Kidney capillary endothelial cell (primary cell): ENCODE results near the gene ZNF839.

Experiments
- DNase-seq: peaks from one replicate; pipeline ENCODE4 v3.0.0-alpha.2; 2018; ENCODE audit warnings: low spot score

Gene ZNF839

DNA sequence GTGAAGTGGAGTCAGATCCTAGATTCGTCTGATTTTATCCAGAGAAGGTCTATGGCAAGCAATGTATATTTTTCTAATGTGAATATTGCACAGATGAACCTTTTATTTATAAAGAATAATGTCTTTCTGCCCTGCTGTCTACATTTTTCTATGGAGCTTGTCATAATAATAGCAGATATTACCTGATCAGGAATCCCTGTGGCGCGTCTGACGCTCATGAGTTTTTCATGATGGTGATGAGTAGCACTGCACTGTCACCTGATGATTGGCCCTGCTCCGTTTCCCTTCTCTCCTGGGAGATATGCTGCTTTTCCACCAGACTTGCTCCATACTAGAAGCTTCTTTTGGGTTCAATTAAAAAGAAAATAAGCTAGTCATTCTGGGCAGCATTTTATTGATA is 22.7 kb downstream of the ZNF839 start:
- DNase-seq: no peak

DNA sequence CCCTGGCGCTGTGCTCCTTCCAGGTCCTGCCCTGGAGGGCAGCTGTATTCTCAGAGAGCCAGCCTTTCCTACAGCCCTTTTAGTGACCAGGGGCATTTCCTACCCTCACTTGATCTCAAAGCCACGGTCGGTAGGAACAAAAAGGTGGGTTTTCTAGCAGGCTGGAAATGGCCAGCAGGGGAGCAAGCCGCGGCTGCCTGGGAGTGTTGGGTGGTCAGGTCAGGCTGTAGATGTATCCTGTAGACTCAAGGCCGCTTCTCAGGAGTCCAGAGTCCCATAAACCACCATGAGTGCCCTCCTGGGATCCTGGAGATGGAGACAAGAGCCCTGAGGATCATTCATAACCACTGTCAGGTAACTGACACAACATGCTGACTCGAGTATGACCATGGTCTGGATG is 24.5 kb downstream of the ZNF839 start:
- no peak for DNase-seq

DNA sequence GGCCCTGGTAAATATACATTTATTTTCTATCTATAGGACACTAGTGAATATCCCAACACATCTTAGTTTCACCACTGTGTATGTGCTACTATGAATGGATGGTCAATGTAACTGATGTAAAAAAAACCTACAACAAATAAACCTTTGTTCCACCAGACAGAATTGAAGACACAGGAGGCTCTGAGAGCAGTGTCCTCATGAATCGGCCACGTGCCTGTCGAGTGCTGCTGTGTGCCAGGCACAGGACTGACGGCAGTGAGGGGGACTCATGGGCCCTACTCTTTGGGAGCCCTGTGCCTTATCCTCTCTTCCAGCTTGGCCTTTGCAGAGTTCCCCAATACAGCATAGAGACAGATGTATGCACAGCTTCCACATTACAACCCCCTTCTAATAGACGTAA is 24.9 kb downstream of the ZNF839 start:
- no peak for DNase-seq

DNA sequence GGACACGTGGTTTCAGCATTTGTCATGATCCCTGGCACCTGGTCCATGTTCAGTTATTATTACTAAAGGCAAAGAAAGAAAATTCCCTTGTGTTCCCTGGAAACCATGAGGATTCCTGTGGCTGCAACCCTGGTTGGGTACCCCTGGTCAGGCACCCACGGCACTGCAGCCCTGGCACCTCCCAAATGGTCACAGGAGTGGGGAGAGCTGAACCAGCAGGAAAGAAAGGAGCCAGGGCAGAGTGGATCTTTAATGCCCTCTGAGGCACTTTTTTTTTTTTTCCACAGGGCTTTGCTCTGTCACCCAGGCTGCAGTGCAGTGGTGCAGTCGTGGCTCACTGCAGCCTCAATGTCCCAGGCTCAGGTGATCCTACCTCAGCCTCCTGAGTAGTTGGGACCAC is 25.7 kb downstream of the ZNF839 start:
- no peak for DNase-seq

DNA sequence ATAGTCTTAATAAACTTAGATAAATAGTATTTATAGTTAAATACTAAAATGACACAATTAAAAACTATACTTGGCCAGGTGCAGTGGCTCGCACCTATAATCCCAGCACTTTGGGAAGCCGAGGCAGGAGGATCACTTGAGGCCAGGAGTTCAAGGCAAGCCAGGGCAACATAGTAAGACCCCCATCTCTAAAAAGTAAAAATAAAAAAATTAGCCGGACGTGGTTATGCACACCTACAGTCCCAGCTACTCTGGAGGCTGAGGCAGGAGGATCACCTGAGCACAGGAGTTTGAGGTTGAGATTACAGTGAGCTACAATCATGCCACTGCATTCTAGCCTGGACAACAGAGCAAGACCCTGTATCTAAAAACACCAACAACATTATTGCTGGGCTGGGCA is 27.1 kb downstream of the ZNF839 start:
- DNase-seq: no peak

DNA sequence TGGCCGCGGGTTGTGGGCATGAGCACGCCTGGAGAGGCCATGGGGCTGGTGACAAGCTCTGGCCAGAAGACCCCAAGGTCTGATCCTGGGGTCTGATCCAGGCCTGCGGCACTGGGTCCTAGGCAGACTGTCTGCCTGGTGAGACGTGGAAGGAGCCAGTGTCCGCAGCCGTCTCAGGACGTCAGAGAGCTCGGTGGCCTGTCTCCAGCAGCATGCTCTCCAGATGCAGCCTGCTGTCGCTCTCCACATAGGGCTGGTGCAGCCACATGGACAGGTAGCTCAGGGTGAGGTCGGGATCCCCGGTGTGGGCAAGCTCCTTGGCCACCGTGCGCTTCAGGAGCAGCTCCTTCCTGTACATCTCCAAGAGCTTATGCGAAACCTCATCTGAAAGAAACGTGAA is 28.8 kb downstream of the ZNF839 start:
- DNase-seq: no peak

DNA sequence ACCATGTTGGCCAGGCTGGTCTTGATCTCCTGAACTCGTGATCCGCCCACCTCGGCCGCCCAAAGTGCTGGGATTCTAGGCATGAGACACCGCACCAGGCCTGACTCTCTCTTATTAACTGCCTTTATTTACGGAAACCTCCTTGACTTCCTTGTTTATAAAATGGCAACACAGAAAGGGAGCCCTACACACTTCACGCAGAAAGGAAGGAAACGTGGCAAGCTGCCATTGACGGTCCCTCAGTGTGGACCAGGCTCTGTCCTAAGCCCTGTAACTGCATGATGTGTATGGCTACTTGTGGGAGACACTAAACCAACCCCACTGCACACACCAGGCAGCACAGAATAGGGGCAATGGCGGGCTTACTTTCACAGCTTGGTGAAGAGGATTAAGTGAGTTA is 31.5 kb downstream of the ZNF839 start:
- DNase-seq: peak; percentile 3

DNA sequence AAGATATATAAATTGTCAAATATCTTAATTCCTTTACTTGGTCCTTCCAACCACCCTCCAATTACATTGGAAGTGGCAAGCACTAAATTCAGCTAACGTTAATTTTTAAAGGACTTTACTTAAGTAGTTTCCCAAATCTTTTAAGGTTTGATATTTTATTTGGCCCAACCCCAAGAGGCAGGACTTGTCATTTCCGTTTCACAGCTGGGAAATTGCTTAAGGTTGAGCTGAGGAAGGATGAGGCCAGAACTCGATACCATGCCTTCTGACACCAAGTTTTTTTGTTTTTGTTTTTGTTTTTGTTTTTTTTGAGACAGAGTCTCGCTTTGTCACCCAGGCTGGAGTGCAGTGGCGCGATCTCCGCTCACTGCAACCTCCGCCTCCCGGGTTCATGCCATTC is 32.0 kb downstream of the ZNF839 start:
- DNase-seq: peak; percentile 30

DNA sequence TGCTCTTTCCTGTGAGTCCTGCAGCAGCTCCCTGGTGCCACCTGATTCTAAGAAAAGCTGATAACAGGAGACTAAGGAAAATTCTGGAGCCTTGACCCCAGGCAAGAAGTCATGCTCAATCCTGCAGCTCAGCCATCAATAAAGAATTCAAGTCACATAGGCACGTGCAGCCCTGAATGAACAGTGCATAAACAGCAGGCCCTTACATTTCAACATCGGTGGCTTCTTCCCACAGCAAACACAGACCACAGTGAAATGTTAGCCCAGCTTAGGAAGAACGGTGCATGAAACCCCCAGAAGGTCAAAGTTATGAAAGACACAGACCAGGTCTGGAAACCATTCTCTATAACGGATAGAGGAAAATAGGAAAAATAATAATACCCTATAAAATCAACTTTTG is 32.7 kb downstream of the ZNF839 start:
- no peak for DNase-seq

DNA sequence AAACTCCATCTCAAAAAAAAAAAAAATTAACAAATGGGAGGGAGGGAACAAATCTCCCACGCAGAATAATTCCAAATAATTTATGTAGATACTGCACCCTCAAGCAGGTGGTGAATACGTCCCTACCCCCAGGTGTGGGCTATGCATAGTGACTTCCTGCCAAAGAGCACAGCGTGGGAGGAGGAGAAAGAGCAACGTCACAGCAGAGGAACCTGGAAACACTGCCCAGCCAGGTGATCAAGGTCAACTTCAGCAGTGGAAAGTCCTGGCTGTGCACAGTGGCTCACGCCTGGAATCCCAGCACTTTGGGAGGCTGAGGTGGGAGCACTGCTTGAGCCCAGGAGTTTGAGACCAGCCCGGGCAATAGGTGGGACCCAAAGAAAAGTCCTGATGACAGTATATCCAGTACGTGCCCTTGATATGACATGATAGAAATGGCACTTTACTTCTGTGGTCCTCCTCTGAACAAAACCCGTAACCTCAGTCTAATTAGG is 33.6 kb downstream of the ZNF839 start:
- DNase-seq: no peak

DNA sequence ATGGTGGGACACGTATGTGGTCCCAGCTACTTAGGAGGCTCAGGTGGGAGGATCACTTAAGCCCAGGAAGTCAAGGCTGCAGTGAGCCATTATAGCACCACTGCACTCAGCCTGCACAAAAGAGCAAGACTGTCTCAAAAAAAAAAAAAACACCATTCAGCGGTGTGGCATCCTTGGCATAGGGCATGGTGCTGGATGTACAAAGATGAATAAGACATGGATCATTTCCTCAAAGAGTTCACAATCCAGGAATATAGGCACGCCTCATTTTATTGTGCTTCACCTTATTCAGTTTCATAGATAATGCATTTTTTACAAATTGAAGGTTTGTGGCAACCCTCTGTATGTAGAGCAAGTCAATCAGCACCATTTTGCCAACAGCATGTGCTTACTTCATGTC is 36.7 kb downstream of the ZNF839 start:
- DNase-seq: no peak

DNA sequence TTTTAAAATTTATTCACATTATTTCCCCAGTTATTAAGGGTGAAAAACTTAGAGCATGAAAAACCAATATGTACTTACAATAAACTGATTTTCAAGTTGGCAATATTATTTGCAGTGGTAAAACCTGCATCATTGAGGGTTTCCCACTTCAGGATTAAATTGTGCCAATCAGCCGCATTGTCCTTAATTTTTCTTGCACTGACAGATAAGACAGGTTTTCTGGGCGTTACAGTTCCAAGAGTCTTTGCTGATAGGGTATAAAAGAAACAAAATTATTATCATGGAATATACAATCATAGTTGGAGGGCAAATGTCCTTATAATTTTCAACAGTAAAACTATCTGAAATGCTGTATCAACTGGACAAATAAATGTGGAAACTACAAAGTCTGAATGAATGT is 39.8 kb downstream of the ZNF839 start:
- DNase-seq: no peak

DNA sequence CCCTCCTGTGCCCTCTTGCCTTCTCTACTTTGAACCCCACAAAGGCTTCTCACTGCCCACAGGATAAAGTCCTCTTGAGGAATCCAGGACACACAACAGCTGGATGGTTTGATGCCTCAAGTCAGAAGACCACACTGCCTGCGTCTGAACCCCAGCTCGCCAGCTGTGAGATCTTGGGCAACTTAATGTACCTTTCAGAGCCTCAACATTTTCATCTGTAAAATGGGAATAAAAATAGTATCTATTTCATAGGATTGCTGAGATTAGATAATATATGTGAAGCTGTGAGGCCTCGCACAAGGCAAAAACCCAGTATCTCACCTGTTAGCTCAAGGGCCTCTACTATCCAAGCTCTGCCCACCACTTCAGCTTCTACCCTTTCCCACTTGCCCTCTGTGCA is 40.8 kb downstream of the ZNF839 start:
- DNase-seq: no peak

DNA sequence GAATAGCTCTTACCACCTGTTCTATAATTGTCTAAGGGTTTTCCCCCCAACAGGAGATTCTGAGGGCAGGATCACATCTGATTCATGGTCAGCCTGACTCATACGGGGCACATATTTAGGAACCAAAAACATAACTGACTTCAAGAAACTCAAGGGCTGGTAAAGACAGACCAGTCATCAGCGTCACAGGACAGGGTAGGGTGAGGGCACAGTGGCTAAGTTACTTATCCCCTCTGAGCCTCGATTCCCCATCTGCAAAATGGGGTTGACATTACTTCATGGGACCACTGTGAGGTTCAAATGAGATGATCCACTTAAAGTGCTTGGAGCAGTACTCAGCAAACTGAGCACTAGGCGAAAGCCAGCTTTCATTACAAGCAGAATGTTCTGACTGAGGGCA is 42.5 kb downstream of the ZNF839 start:
- DNase-seq: no peak

DNA sequence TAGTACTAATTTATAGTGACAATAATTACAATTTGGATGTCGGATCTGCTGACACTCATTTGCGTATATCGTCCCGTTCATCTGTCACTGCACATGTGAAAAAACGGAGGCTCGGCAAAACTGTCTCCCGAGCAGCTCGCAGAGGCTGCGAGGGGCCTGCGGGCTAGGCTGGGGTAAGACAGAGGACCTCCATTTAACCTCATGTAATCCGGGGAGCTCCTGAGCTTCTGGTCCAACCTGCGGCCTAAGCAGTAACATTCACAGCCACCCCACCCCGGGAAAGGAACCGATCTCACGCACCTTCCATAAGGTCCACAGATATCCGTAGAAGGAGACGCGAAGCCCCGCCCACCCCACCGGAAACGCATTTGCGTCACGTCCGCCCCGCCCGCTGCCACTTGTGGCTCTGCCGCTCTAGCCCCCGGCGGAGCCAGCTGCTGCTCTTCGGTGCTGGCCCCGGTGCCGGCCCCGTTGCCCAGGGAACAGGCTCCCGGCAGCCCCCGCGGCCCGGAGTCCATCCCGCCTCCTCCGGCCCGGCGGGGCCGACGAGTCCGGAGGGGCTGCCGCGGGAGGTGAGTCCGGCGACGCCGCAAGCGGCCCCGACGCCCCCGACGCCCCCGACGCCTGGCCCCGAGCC is 43.1 kb downstream of the ZNF839 start, which contains the start of the genes CINP and TECPR2:
Gene CINP, minus strand, starts transcription at position 346 of the 637 bp plus-strand sequence. Its CDS starts 39 bp downstream, at position 307.
Gene TECPR2, plus strand, starts transcription at position 397 of the 637 bp plus-strand sequence. CDS start 13,781 bp downstream, outside the sequence.
- DNase-seq: peak; percentile 91

DNA sequence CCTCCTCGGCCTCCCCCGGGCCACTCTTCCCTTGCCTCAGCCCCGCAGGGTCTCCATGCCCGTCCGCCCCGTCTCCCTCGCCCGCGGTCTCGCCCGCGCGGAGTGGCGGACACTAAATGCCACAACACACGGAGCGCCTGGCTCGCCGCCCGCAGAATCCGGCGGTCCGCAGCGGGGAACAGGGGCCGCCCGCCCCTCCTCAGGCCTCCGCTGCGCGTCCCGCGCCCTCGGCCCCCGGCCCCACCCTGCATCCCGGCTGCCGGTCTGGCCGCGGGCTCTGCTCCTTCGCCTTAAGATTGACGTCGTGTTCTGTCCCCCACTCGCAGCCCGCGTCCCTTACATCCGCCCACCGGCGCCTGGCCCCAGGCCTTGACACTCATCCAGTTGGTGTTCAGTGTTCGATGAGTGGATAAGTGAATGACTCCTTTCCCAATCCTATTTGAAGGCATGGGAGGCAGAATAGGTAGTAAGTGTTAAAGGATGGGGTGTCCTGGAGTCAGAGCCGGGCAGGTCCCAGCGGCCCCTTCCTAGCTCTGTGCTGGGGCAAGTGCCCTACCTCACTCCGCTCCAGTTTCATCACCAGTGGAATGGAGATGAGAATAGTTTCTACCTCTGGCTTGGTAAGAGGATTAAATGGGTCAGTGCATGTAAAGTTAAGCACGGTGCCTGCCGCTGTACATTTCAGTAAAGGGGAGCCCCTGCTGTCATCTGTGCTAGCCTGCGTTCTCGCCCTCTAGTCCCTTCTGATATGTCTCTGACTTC is 43.8 kb downstream of the ZNF839 start:
- DNase-seq: peak; percentile 35

DNA sequence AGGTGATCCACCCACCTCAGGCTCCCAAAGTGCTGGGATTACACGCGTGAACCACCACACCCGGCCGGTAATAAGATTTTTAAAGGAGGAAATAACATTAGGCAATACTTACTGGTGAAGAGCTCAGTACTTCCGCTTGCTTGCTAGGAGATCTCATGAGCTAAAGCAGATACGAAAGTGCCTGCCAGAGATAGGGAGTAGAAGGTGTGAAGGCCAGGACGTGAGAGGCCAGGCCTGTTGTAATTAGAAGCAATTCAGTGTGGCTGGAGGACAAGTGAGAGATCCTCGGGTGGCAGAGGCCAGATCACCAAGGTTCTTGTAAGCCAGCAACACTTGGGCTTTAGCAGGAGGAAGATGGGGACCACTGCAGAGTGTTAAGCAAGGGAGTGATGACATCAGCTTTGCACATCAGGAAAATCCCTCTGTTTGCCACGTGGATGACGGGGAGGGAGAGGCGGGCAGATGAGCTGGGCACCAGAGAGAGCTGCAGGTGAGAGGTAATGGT is 50.8 kb downstream of the ZNF839 start:
- DNase-seq: no peak

DNA sequence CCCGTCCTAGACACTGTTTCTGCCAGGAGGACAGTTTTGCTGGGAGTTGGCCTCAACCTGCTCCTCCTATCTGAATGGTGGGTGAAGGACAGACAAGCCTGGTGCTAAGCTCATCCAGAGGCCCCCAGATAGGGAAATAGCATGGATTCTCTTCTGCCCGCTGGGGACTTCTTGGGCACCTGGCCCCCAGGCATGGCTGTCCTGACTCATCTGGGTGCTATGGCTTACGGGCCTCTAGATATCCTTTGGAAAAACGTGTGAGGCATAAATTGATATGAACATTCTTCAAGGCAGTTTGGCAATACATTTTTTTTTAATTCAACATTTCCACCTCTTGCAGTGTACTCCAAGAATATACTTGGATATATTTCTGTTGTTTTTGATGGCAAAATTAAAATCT is 51.8 kb downstream of the ZNF839 start:
- no peak for DNase-seq

DNA sequence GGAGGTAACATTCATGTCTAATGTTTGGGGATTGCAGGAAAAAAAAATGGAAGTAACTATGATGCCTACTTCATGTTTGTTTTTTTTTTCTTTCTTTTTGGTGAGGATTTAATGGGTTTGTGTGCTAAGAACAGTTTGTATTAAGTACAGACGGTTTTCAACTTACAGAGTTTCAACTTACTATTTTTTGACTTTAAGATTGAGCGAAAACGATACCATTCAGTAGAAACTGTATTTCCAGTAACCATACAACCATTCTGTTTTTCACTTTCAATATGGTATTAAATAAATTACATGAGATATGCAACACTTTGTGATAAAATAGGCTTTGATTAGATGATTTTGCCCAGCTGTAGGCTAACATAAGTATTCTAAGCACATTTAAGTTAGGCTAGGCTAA is 53.6 kb downstream of the ZNF839 start:
- no peak for DNase-seq

DNA sequence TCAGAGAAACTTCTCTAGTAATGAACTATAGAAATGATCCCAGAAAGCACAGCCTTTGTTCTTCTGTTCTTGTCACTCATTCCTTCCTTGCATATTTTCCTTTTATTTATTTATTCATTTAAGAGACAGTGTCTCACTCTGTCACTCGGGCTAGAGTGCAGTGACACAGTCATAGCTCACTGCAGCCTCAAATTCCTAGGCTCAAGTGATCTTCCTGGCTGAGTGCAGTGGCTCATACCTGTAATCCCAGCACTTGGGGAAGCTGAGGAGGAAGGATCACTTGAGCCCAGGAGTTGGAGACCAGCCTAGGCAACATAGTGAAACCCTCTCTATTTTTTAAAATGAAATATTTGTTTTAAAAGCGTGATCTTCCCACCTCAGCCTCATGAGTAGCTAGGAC is 54.7 kb downstream of the ZNF839 start:
- no peak for DNase-seq

DNA sequence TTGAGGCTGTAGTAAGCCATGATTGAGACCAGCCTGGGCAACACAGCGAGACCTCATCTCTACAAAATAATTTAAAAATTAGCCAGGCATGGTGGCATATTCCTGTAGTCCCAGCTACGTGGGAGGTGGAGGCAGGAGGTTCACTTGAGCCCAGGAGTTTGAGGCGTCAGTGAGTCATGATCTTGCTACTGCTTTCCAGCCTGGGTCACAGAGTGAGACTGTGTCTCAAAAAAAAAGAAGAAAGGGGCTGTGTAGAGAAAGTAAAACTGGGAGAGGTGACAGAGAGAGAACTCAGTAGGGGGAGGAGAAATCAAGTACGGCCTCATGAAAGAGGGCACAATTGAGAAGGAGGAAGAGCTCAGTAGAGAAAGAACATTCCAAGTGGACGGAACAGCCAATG is 55.6 kb downstream of the ZNF839 start:
- DNase-seq: no peak

DNA sequence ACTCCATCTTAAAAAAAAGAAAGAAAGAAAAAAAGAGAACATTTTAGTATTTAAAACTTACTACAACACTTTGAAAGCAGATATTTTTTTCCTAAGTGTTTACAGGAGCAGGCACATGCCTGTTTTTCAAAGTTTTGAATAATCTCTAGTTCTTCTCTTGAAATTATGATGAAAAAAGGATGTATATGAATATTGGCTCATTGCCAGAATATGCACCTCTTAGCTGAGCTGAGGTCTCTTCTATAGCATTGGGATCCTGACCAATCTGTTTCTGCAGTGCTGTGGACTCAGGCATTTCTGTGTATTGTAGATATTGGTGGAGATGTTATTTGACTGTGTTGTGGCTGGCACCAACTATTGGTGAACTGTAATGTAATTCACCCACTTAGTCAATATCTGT is 58.1 kb downstream of the ZNF839 start:
- DNase-seq: no peak

DNA sequence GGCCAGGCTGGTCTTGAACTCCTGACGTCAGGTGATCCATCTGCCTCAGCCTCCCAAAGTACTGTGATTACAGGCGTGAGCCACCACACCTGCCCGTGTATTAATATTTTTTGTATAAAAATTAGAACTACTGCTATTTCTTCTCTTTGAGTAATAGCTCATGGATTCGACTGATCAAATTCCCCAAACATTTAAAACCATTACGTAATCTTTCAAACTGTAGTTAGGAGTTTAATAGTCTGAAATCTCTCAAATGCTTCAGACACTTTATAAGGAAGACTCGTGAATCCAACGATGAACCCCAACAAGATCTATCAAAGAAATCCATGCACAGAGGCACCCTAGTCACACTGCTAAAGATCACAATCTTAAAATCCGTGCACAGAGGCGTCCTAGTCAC is 59.3 kb downstream of the ZNF839 start:
- no peak for DNase-seq
